OCI-LY1 (cell line): ENCODE measurements around the gene KRTAP19-3.
"Not testable (repeated sequence)": the region's sequence is repeated elsewhere in the genome, so short reads cannot be mapped to it uniquely, and the experiment has no call there.

Source experiments
- H2AFZ ChIP-seq: fragments of 200-600 bp; sonication (generic), shearing (Covaris generic); 2 replicates; pipeline ENCODE4 v1.6.0; 2014; ENCODE audit warnings: antibody characterized with exemption, mild to moderate bottlenecking, low read length
- H3F3A ChIP-seq: fragments of 200-600 bp; sonication (generic), shearing (Covaris generic); 2 replicates; pipeline ENCODE4 v1.6.0; 2014; ENCODE audit warnings: mild to moderate bottlenecking, antibody characterized with exemption, low read length, moderate library complexity; ENCODE audit not compliant: insufficient read depth
- H3K27ac ChIP-seq: fragments of 200-600 bp; sonication (generic); 2 replicates; pipeline ENCODE4 v1.5.1; 2014; ENCODE audit warnings: low read length, mixed run types, mild to moderate bottlenecking, low read depth; ENCODE audit not compliant: poor library complexity, severe bottlenecking
- H3K27me3 ChIP-seq: fragments of 200-600 bp; sonication (generic); 2 replicates; pipeline ENCODE4 v1.6.0; 2014; ENCODE audit warnings: antibody characterized with exemption, mild to moderate bottlenecking, low read length, moderate library complexity; ENCODE audit not compliant: insufficient read depth
- H3K36me3 ChIP-seq: fragments of 200-600 bp; sonication (generic); 2 replicates; pipeline ENCODE4 v1.6.1; 2014; ENCODE audit warnings: mild to moderate bottlenecking, antibody characterized with exemption, low read length, moderate library complexity, mixed read lengths; ENCODE audit not compliant: insufficient read depth
- H3K4me1 ChIP-seq: fragments of 200-600 bp; sonication (generic); 2 replicates; pipeline ENCODE4 v1.5.1; 2014; ENCODE audit warnings: mild to moderate bottlenecking, low read length, moderate library complexity; ENCODE audit not compliant: insufficient read depth, severe bottlenecking
- H3K4me2 ChIP-seq: fragments of 200-600 bp; sonication (generic), shearing (Covaris generic); 2 replicates; pipeline ENCODE4 v1.6.1; 2014; ENCODE audit warnings: low read length
- H3K4me3 ChIP-seq: fragments of 200-600 bp; sonication (generic); 2 replicates; pipeline ENCODE4 v1.5.1; 2014; ENCODE audit warnings: low read length, low read depth, mild to moderate bottlenecking, mixed read lengths; ENCODE audit not compliant: poor library complexity, severe bottlenecking
- H3K79me2 ChIP-seq: fragments of 200-600 bp; shearing (Covaris generic); 2 replicates; pipeline ENCODE4 v1.6.1; 2016; ENCODE audit warnings: mixed run types, low read length, mixed read lengths; ENCODE audit not compliant: insufficient read depth
- H3K9ac ChIP-seq: fragments of 200-600 bp; sonication (generic), shearing (Covaris generic); 2 replicates; pipeline ENCODE4 v1.6.1; 2014; ENCODE audit warnings: mild to moderate bottlenecking, low read length, mixed read lengths
- H3K9me2 ChIP-seq: fragments of 200-600 bp; sonication (generic), shearing (Covaris generic); 2 replicates; pipeline ENCODE4 v1.6.1; 2014; ENCODE audit warnings: low read depth, mild to moderate bottlenecking, low read length, mixed read lengths
- H3K9me3 ChIP-seq: fragments of 200-600 bp; shearing (Covaris generic); 2 replicates; pipeline ENCODE4 v1.6.1; 2014; ENCODE audit warnings: low read length, mixed read lengths
- H4K20me1 ChIP-seq: fragments of 200-600 bp; sonication (generic), shearing (Covaris generic); 2 replicates; pipeline ENCODE4 v1.6.0; 2016; ENCODE audit warnings: mild to moderate bottlenecking, low read length; ENCODE audit not compliant: insufficient read depth
- EZH2 ChIP-seq: fragments of 200-600 bp; sonication (generic), shearing (Covaris generic); IDR thresholded peaks from 2 replicates; pipeline ENCODE4 v1.8.0; 2017; ENCODE audit warnings: borderline replicate concordance, mixed run types, mild to moderate bottlenecking, antibody characterized with exemption, low read length, moderate library complexity, mixed read lengths
- TF ChIP-seq, protein P1 (sequence below): fragments of 200-600 bp; sonication (generic), shearing (Covaris generic); IDR thresholded peaks from 2 replicates; pipeline ENCODE4 v1.5.1; 2017; ENCODE audit warnings: mild to moderate bottlenecking, antibody characterized with exemption, low read length, moderate library complexity, mixed read lengths

Gene KRTAP19-3

DNA sequence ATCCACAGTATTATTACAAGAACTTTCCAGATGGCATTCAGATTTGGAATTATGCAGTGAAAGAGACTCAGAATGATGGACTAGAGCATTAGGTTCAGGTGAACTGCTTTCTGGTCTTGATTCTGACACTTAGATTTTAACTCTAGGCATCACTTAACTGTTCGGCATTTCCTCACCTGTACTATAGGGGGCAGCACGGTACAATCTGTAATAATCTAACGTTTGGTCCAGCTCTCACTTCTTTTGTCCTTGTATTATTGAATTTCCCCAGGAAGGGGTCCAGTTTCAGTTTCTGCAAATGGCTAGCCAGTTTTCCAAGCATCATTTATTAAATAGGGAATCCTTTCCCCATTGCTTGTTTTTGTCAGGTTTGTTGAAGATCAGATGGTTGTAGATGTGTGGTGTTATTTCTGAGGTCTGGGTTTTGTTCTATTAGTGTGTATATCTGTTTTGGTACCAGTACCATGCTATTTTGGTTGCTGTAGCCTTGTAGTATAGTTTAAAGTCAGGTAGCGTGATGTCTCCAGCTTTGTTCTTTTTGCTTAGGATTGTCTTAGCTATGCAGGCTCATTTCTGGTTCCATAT is 13.9 kb upstream of the KRTAP19-3 start:
- TF ChIP-seq, protein P1, sequence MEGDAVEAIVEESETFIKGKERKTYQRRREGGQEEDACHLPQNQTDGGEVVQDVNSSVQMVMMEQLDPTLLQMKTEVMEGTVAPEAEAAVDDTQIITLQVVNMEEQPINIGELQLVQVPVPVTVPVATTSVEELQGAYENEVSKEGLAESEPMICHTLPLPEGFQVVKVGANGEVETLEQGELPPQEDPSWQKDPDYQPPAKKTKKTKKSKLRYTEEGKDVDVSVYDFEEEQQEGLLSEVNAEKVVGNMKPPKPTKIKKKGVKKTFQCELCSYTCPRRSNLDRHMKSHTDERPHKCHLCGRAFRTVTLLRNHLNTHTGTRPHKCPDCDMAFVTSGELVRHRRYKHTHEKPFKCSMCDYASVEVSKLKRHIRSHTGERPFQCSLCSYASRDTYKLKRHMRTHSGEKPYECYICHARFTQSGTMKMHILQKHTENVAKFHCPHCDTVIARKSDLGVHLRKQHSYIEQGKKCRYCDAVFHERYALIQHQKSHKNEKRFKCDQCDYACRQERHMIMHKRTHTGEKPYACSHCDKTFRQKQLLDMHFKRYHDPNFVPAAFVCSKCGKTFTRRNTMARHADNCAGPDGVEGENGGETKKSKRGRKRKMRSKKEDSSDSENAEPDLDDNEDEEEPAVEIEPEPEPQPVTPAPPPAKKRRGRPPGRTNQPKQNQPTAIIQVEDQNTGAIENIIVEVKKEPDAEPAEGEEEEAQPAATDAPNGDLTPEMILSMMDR: peak; percentile 58
- H3K4me2 ChIP-seq, H3K4me3 ChIP-seq, H3K9me3 ChIP-seq, H3K4me1 ChIP-seq, H3K9me2 ChIP-seq, H3K9ac ChIP-seq, H3K79me2 ChIP-seq, H3F3A ChIP-seq, H3K27ac ChIP-seq, H3K36me3 ChIP-seq, H3K27me3 ChIP-seq, H4K20me1 ChIP-seq, H2AFZ ChIP-seq: not testable (repeated sequence)

DNA sequence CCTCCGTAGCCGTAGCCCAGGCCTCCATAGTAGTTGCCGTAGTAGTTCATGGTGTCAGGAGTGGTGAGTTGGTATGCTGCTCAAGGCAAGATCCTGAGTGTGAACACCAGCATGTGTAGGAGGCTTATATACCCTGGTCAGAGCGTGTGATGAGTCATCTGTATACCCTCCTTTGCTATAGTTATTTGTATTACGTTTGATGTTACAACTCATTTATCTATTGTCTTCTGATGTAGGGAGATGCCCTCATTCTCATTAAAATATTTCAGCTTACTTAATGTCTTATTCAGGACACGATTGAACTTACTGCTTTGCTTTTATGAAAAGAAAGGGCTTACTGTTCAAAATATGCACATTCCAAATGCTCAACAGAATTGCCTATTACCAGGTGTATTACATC is 10.2 kb upstream of the KRTAP19-3 start, which contains the start of gene KRTAP19-5:
KRTAP19-5 (minus strand) TSS at position 101 of the 400 bp plus-strand sequence; CDS start at position 50, 51 bp downstream.
- Histone ChIP-seq H3K9me2 (no peaks in the 10 kb centered on the region), H3K79me2 (no peaks in the 10 kb centered on the region), H3K9ac (no peak within 1 kb of the TSS), H3K4me3 (no peak within 1 kb of the TSS), H2AFZ (no peak within 1 kb of the TSS), H4K20me1 (no peaks in the 10 kb centered on the region), H3K27me3 (no peaks in the 10 kb centered on the region), H3K4me1 (no peaks in the 10 kb centered on the region), H3K4me2 (no peak within 1 kb of the TSS), H3F3A (no peaks in the 10 kb centered on the region), H3K27ac (no peak within 1 kb of the TSS), H3K36me3 (no peaks in the 10 kb centered on the region), H3K9me3 (no peaks in the 10 kb centered on the region)
- TF ChIP-seq, protein P1: no peak
- no peak for TF ChIP-seq EZH2

DNA sequence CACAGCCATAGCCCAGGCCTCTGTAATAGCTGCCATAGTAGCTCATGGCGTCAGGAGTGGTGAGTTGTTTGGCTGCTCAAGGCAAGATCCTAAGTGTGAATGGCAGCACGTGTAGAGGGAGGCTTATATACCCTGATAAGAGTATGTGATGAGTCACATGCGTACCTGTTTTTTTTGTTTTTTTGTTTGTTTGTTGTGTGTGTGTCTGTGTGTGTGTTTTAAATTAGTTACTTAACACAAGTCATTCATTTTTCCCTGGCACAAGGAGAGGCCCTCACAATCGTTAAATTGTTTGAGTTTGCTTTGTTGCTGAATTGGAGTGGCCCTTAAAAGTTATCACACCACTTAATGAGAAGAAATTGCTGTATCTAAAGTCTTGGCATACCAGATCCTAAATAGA is 5.3 kb upstream of the KRTAP19-3 start, which contains the start of gene KRTAP19-4:
KRTAP19-4 (minus strand) TSS at position 101 of the 400 bp plus-strand sequence; CDS start at position 46, 55 bp downstream.
- Histone ChIP-seq H3F3A (no peaks in the 10 kb centered on the region), H3K4me1 (no peaks in the 10 kb centered on the region), H3K27me3 (no peaks in the 10 kb centered on the region), H3K9ac (no peak within 1 kb of the TSS), H3K79me2 (no peaks in the 10 kb centered on the region), H3K9me2 (no peaks in the 10 kb centered on the region), H2AFZ (no peak within 1 kb of the TSS), H3K27ac (no peak within 1 kb of the TSS), H3K4me3 (no peak within 1 kb of the TSS), H3K4me2 (no peak within 1 kb of the TSS), H3K36me3 (no peaks in the 10 kb centered on the region), H3K9me3 (no peaks in the 10 kb centered on the region), H4K20me1 (no peaks in the 10 kb centered on the region)
- no peak for TF ChIP-seq EZH2
- TF ChIP-seq, protein P1: no peak
